ENCODE measurements around the gene DENND4C.

DNA sequence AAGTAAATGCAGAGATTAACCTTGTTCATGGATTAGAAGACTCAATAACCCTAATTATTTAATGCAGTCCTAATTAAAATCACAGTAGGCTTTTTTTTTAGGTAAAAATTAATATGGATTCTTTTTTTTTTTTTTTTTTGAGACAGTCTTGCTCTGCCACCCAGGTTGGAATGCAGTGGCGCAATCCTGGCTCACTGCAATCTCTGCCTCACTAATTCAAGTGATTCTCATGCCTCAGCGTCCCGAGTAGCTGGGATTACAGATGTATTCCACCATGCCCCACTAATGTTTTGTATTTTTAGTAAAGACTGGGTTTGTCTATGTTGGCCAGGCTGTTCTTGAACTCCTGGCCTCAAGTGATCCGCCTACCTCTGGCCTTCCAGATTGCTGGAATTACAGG lies 40.6 kb downstream of the DENND4C start:
- TF ChIP-seq, protein P1, sequence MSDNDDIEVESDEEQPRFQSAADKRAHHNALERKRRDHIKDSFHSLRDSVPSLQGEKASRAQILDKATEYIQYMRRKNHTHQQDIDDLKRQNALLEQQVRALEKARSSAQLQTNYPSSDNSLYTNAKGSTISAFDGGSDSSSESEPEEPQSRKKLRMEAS (CRISPR knock-in tag; IDR thresholded peaks at IDR 0.05) = no peak
- no peak for TF ChIP-seq ZNF138 (CRISPR knock-in tag; conservative IDR thresholded peaks at IDR 0.05)
- TF ChIP-seq, protein P2, sequence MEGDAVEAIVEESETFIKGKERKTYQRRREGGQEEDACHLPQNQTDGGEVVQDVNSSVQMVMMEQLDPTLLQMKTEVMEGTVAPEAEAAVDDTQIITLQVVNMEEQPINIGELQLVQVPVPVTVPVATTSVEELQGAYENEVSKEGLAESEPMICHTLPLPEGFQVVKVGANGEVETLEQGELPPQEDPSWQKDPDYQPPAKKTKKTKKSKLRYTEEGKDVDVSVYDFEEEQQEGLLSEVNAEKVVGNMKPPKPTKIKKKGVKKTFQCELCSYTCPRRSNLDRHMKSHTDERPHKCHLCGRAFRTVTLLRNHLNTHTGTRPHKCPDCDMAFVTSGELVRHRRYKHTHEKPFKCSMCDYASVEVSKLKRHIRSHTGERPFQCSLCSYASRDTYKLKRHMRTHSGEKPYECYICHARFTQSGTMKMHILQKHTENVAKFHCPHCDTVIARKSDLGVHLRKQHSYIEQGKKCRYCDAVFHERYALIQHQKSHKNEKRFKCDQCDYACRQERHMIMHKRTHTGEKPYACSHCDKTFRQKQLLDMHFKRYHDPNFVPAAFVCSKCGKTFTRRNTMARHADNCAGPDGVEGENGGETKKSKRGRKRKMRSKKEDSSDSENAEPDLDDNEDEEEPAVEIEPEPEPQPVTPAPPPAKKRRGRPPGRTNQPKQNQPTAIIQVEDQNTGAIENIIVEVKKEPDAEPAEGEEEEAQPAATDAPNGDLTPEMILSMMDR (IDR thresholded peaks at IDR 0.05) = no peak
- TF ChIP-seq, protein P3, sequence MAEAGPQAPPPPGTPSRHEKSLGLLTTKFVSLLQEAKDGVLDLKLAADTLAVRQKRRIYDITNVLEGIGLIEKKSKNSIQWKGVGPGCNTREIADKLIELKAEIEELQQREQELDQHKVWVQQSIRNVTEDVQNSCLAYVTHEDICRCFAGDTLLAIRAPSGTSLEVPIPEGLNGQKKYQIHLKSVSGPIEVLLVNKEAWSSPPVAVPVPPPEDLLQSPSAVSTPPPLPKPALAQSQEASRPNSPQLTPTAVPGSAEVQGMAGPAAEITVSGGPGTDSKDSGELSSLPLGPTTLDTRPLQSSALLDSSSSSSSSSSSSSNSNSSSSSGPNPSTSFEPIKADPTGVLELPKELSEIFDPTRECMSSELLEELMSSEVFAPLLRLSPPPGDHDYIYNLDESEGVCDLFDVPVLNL (CRISPR knock-in tag; IDR thresholded peaks at IDR 0.05; ENCODE audit: borderline replicate concordance, low read depth) = no peak
- TF ChIP-seq, protein P4, sequence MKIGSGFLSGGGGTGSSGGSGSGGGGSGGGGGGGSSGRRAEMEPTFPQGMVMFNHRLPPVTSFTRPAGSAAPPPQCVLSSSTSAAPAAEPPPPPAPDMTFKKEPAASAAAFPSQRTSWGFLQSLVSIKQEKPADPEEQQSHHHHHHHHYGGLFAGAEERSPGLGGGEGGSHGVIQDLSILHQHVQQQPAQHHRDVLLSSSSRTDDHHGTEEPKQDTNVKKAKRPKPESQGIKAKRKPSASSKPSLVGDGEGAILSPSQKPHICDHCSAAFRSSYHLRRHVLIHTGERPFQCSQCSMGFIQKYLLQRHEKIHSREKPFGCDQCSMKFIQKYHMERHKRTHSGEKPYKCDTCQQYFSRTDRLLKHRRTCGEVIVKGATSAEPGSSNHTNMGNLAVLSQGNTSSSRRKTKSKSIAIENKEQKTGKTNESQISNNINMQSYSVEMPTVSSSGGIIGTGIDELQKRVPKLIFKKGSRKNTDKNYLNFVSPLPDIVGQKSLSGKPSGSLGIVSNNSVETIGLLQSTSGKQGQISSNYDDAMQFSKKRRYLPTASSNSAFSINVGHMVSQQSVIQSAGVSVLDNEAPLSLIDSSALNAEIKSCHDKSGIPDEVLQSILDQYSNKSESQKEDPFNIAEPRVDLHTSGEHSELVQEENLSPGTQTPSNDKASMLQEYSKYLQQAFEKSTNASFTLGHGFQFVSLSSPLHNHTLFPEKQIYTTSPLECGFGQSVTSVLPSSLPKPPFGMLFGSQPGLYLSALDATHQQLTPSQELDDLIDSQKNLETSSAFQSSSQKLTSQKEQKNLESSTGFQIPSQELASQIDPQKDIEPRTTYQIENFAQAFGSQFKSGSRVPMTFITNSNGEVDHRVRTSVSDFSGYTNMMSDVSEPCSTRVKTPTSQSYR (CRISPR knock-in tag; IDR thresholded peaks at IDR 0.05) = no peak
- TF ChIP-seq NR3C1 (CRISPR knock-in tag; conservative IDR thresholded peaks at IDR 0.05; ENCODE audit: low read depth) = no peak
- no peak for TF ChIP-seq ZNF671 (CRISPR knock-in tag; IDR thresholded peaks at IDR 0.05)
- no peak for TF ChIP-seq NR2C2 (CRISPR knock-in tag; IDR thresholded peaks at IDR 0.05)
- no peak for TF ChIP-seq ZNF263 (CRISPR knock-in tag; IDR thresholded peaks at IDR 0.05; ENCODE audit: low read depth)
- TF ChIP-seq, protein P5, sequence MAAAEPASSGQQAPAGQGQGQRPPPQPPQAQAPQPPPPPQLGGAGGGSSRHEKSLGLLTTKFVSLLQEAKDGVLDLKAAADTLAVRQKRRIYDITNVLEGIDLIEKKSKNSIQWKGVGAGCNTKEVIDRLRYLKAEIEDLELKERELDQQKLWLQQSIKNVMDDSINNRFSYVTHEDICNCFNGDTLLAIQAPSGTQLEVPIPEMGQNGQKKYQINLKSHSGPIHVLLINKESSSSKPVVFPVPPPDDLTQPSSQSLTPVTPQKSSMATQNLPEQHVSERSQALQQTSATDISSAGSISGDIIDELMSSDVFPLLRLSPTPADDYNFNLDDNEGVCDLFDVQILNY (CRISPR knock-in tag; IDR thresholded peaks at IDR 0.05) = no peak
- no peak for TF ChIP-seq CREB1 (CRISPR knock-in tag; IDR thresholded peaks at IDR 0.05)
- TF ChIP-seq, protein P6, sequence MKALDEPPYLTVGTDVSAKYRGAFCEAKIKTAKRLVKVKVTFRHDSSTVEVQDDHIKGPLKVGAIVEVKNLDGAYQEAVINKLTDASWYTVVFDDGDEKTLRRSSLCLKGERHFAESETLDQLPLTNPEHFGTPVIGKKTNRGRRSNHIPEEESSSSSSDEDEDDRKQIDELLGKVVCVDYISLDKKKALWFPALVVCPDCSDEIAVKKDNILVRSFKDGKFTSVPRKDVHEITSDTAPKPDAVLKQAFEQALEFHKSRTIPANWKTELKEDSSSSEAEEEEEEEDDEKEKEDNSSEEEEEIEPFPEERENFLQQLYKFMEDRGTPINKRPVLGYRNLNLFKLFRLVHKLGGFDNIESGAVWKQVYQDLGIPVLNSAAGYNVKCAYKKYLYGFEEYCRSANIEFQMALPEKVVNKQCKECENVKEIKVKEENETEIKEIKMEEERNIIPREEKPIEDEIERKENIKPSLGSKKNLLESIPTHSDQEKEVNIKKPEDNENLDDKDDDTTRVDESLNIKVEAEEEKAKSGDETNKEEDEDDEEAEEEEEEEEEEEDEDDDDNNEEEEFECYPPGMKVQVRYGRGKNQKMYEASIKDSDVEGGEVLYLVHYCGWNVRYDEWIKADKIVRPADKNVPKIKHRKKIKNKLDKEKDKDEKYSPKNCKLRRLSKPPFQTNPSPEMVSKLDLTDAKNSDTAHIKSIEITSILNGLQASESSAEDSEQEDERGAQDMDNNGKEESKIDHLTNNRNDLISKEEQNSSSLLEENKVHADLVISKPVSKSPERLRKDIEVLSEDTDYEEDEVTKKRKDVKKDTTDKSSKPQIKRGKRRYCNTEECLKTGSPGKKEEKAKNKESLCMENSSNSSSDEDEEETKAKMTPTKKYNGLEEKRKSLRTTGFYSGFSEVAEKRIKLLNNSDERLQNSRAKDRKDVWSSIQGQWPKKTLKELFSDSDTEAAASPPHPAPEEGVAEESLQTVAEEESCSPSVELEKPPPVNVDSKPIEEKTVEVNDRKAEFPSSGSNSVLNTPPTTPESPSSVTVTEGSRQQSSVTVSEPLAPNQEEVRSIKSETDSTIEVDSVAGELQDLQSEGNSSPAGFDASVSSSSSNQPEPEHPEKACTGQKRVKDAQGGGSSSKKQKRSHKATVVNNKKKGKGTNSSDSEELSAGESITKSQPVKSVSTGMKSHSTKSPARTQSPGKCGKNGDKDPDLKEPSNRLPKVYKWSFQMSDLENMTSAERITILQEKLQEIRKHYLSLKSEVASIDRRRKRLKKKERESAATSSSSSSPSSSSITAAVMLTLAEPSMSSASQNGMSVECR (CRISPR knock-in tag; IDR thresholded peaks at IDR 0.05; ENCODE audit: borderline replicate concordance) = no peak
- TF ChIP-seq TCF7 (CRISPR knock-in tag; IDR thresholded peaks at IDR 0.05; ENCODE audit: low read depth) = no peak

Data from WTC11 (cell line).